Calu3 (cell line): ENCODE results near the gene NCDN. TPM values are rescaled to one million over a fixed set of nuclear protein-coding genes. Genes with fewer than 3 reads are reported as not detected.

ENCODE experiments used
- BruUV-seq: library from RNA; stranded (reverse); fragments of 400-500 nt; replicated peaks from 2 replicates; lab custom pipeline; 2021; lab: Mats Ljungman, UMichigan
- CTCF ChIA-PET: fragments of 300-600 bp; sonication (Branson Sonifier 250); formaldehyde crosslinking; loops from one replicate; lab custom pipeline; 2022; ENCODE audit warnings: antibody characterized with exemption; lab: Charles Lee
- DNase-seq: peaks from one replicate; pipeline ENCODE4 v3.0.0; 2022
- H3K27ac Mint-ChIP-seq: one replicate; pipeline ENCODE4 v1.8.0; 2022; ENCODE audit warnings: mixed read lengths; ENCODE audit not compliant: unreplicated experiment
- H3K27me3 Mint-ChIP-seq: one replicate; pipeline ENCODE4 v1.8.0; 2022; ENCODE audit warnings: mixed read lengths; ENCODE audit not compliant: unreplicated experiment
- H3K36me3 Mint-ChIP-seq: one replicate; pipeline ENCODE4 v1.8.0; 2022; ENCODE audit warnings: mild to moderate bottlenecking, moderate library complexity, mixed read lengths; ENCODE audit not compliant: insufficient read depth, unreplicated experiment
- H3K4me1 Mint-ChIP-seq: one replicate; pipeline ENCODE4 v1.8.0; 2022; ENCODE audit warnings: mild to moderate bottlenecking, low read depth, mixed read lengths; ENCODE audit not compliant: unreplicated experiment
- H3K4me3 Mint-ChIP-seq: one replicate; pipeline ENCODE4 v1.8.0; 2022; ENCODE audit warnings: mild to moderate bottlenecking, low read depth, moderate library complexity, mixed read lengths; ENCODE audit not compliant: unreplicated experiment
- H3K9me3 Mint-ChIP-seq: one replicate; pipeline ENCODE4 v1.8.0; 2022; ENCODE audit warnings: low read depth, mixed read lengths; ENCODE audit not compliant: unreplicated experiment
- CTCF ChIP-seq: fragments of 200-600 bp; IDR thresholded peaks from one replicate; pipeline ENCODE4 v1.8.0; 2022; ENCODE audit warnings: antibody characterized with exemption; ENCODE audit not compliant: unreplicated experiment
- intact Hi-C: fragments of 100-400 bp; cut with micrococcal nuclease; formaldehyde crosslinking; loops from one replicate; pipeline ENCODE4 v1.10.0; 2022; ENCODE audit not compliant: unreplicated experiment
- total RNA-seq: library from RNA; stranded (reverse); gene quantifications from 2 replicates; pipeline ENCODE4 v1.2.3, GENCODE V29; 2022

Gene NCDN
- total RNA-seq, 1 experiment from 2014 or later = 36.0 TPM

- peaks cover 49% of the 10 kb centered on the region for H3K27me3 Mint-ChIP-seq
- intact Hi-C loops = no loop called here
- no peak overlapping the region for H3K4me3 Mint-ChIP-seq
- peaks cover 26% of the 10 kb centered on the region for H3K4me1 Mint-ChIP-seq
- no peak for DNase-seq
- TF ChIP-seq CTCF = no peak
- BruUV-seq = no TSS peak
- CTCF ChIA-PET = interaction anchor here (2.7 kb wide), 1 partner anchor 144 kb away, joined by 8 read pairs; no protein-coding TSS in a partner anchor
- peaks cover 14% of the 10 kb centered on the region for H3K36me3 Mint-ChIP-seq
- no peak overlapping the region for H3K27ac Mint-ChIP-seq
- no peaks in the 10 kb centered on the region for H3K9me3 Mint-ChIP-seq
Observed at GRCh38 chr1:35571263-35571662, 13.7 kb downstream of the NCDN start.

GRCh38 chr1:35572296-35572695 lies 14.7 kb downstream of the NCDN start:
- Mint-ChIP-seq H3K4me3 (peak overlapping the region; percentile 63), H3K9me3 (no peaks in the 10 kb centered on the region), H3K27ac (no peak overlapping the region), H3K27me3 (peaks cover 52% of the 10 kb centered on the region), H3K36me3 (peaks cover 14% of the 10 kb centered on the region), H3K4me1 (peaks cover 26% of the 10 kb centered on the region)
- no TSS peak for BruUV-seq
- CTCF ChIA-PET = interaction anchor here (1.2 to 2.7 kb wide), 2 partner anchors 143 to 155 kb away, joined by 4 to 8 read pairs; no protein-coding TSS in a partner anchor
- intact Hi-C loops = no loop called here
- no peak for TF ChIP-seq CTCF
- DNase-seq = no peak

- peak; percentile 69 for DNase-seq
- peak within 1 kb of the TSS; percentile 63 for H3K4me3 Mint-ChIP-seq
- H3K4me1 Mint-ChIP-seq = peaks cover 26% of the 10 kb centered on the region
- TF ChIP-seq CTCF = no peak
- H3K27me3 Mint-ChIP-seq = peaks cover 52% of the 10 kb centered on the region
- BruUV-seq = no TSS peak
- intact Hi-C loops = no loop called here
- H3K36me3 Mint-ChIP-seq = peaks cover 11% of the 10 kb centered on the region
- no peak within 1 kb of the TSS for H3K27ac Mint-ChIP-seq
- H3K9me3 Mint-ChIP-seq = no peaks in the 10 kb centered on the region
- CTCF ChIA-PET = interaction anchor here (0.5 to 2.7 kb wide), 4 partner anchors 16 to 153 kb away, joined by 3 to 8 read pairs (median 4); partner anchors contain the start of gene KIAA0319L
Observed at GRCh38 chr1:35573198-35574124, 15.9 kb downstream of the NCDN start, which contains the start of gene TFAP2E. Gene TFAP2E, plus strand, starts transcription at chr1:35573314. Its CDS starts 264 bp downstream, at chr1:35573578.

GRCh38 chr1:35574125-35574654 lies 16.6 kb downstream of the NCDN start:
- H3K4me1 Mint-ChIP-seq = peaks cover 25% of the 10 kb centered on the region
- BruUV-seq = no TSS peak
- TF ChIP-seq CTCF = no peak
- H3K9me3 Mint-ChIP-seq = no peaks in the 10 kb centered on the region
- no peak overlapping the region for H3K27ac Mint-ChIP-seq
- H3K36me3 Mint-ChIP-seq = peaks cover 11% of the 10 kb centered on the region
- peaks cover 52% of the 10 kb centered on the region for H3K27me3 Mint-ChIP-seq
- intact Hi-C loops = no loop called here
- CTCF ChIA-PET = interaction anchor here (1.1 kb wide), 1 partner anchor 141 kb away, joined by 4 read pairs; no protein-coding TSS in a partner anchor
- no peak for DNase-seq
- H3K4me3 Mint-ChIP-seq = peak overlapping the region; percentile 63
